Left lung (tissue), 10 donors: Measurements from ENCODE around the gene ZNF319. TPM values are rescaled to one million over a fixed set of nuclear protein-coding genes. Genes with fewer than 3 reads are reported as not detected.
"Not testable (repeated sequence)": the region's sequence is repeated elsewhere in the genome, so short reads cannot be mapped to it uniquely, and the experiment has no call there.

Experiments used
- ATAC-seq: fragments of 200-7000 bp; cut with Tn5 transposase; one replicate; pipeline ENCODE4 v1.9.1; 2020; ENCODE audit warnings: moderate library complexity
- DNase-seq, 4 donors: peaks; one replicate each; pipeline ENCODE4 v3.0.0-alpha.2; 2013 to 2020
- H3K27ac ChIP-seq, 2 donors: fragments of 200-600 bp; sonication (generic) in 1 of 2; one replicate each; pipeline versions ENCODE4 v1.5.0 to v1.8.0; 2020 to 2021
- H3K27me3 ChIP-seq, 2 donors: fragments of 200-600 bp; sonication (generic) in 1 of 2; one replicate each; pipeline versions ENCODE4 v1.5.0 to v1.8.0; 2020 to 2021
- H3K36me3 ChIP-seq, 2 donors: fragments of 200-600 bp; sonication (generic) in 1 of 2; one replicate each; pipeline versions ENCODE4 v1.5.0 to v1.8.0; 2020 to 2021
- H3K4me1 ChIP-seq, 2 donors: fragments of 200-600 bp; one replicate each; pipeline ENCODE4 v1.8.0; 2021
- H3K4me3 ChIP-seq, 2 donors: fragments of 200-600 bp; sonication (generic) in 1 of 2; one replicate each; pipeline versions ENCODE4 v1.5.0 to v1.8.0; 2020 to 2021; ENCODE audit warnings: mild to moderate bottlenecking in 1 of 2
- H3K9me3 ChIP-seq, 2 donors: fragments of 200-600 bp; sonication (generic) in 1 of 2; one replicate each; pipeline versions ENCODE4 v1.5.0 to v1.8.0; 2020 to 2021
- intact Hi-C, 2 donors: fragments of 100-400 bp; cut with DNase I; formaldehyde crosslinking; loops; one replicate each; pipeline versions ENCODE4 v1.11.2 to v1.14.2; 2022
- polyA plus RNA-seq, 6 donors: library from polyadenylated mRNA; unstranded; fragments of 120-200 nt; gene quantifications; one replicate each; pipeline ENCODE4 v1.2.1, GENCODE V29; 2013; ENCODE audit not compliant: insufficient read length in 6 of 6
- total RNA-seq, 2 donors: library from RNA; stranded (reverse); fragmentation: NEBNext Ultra II Directional; extraction: Animal tissue kit (Norgen Biotek cat#: 25700); gene quantifications; one replicate each; pipeline ENCODE4 v1.2.1, GENCODE V29; 2021
- TF ChIP-seq, protein P1 (sequence below), 2 donors: fragments of 200-600 bp; sonication (generic) in 1 of 2; IDR thresholded peaks; one replicate each; pipeline versions ENCODE4 v1.5.0 to v1.8.0; 2021; ENCODE audit warnings: antibody characterized with exemption in 2 of 2
- donor health status: DM: no; HTN: yes; CAD: no.
- donor health status: DM: no; HTN: no; CAD: no.

Gene ZNF319
- total and polyA plus RNA-seq, 8 donors, result 7.8 to 12.0 (median 10.7) TPM

DNA sequence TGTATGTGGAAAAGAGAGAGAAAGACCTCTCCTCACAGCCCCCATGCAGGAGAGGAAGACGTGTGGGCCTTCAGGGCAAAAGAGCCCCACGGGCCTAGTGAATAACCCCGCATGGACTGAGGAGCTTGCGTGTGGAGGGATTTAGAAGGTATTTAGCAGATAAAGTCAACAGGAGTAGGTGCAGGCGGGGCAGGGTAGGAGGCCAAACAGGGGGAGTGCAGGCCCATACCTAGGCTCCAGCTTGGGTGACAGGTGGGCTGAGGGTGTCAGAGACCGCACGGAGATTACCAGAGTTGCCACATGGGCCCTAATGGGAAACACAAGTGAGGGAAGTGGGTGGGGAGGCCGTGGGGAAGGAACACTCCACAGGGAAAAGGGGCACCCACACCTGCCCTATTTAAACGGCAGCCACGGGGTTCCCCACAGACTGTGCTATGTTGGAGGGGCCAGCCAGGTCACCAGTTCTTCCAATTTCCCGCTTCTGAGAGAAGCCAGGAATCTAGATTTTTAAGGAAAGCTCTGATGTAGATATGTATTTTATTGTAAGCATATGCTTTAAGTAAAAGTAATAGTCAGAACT lies 21.4 kb downstream of the ZNF319 start:
- peaks cover 0 to 2% of the 10 kb centered on the region in 2 donors for H3K27me3 ChIP-seq
- TF ChIP-seq, protein P1, sequence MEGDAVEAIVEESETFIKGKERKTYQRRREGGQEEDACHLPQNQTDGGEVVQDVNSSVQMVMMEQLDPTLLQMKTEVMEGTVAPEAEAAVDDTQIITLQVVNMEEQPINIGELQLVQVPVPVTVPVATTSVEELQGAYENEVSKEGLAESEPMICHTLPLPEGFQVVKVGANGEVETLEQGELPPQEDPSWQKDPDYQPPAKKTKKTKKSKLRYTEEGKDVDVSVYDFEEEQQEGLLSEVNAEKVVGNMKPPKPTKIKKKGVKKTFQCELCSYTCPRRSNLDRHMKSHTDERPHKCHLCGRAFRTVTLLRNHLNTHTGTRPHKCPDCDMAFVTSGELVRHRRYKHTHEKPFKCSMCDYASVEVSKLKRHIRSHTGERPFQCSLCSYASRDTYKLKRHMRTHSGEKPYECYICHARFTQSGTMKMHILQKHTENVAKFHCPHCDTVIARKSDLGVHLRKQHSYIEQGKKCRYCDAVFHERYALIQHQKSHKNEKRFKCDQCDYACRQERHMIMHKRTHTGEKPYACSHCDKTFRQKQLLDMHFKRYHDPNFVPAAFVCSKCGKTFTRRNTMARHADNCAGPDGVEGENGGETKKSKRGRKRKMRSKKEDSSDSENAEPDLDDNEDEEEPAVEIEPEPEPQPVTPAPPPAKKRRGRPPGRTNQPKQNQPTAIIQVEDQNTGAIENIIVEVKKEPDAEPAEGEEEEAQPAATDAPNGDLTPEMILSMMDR (IDR thresholded peaks at IDR 0.05), result no peak
- no peaks in the 10 kb centered on the region for H3K9me3 ChIP-seq
- H3K4me1 ChIP-seq, result peaks cover 0 to 2% of the 10 kb centered on the region in 2 donors
- ATAC-seq (no peak), DNase-seq (peak in 1 of 4 donors; percentile 24)
- H3K36me3 ChIP-seq, result no peaks in the 10 kb centered on the region
- H3K27ac ChIP-seq, result no peak overlapping the region
- no peak overlapping the region for H3K4me3 ChIP-seq
- intact Hi-C loops, result no loop called here

DNA sequence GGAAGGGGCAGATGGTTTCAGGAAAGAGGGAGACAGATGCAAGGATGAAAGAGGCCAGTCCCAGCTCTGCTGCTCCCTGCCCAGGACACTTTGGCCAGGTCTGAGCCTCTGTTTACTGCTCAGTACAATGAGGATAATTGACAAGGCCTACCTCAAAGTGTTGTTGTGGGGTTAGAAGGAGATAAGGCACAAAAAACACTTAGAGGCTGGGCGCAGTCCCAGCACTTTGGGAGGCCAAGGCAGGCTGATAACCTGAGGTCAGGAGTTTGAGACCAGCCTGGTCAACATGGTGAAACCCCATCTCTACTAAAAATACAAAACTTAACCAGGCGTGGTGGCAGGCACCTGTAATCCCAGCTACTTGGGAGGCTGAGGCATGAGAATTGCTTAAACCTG lies 22.4 kb downstream of the ZNF319 start:
- H3K27ac ChIP-seq, H3K9me3 ChIP-seq, H3K36me3 ChIP-seq, H3K4me3 ChIP-seq, ATAC-seq, H3K4me1 ChIP-seq, intact Hi-C loops, H3K27me3 ChIP-seq: not testable (repeated sequence)
- DNase-seq, result peak in 1 of 4 donors; percentile 10

DNA sequence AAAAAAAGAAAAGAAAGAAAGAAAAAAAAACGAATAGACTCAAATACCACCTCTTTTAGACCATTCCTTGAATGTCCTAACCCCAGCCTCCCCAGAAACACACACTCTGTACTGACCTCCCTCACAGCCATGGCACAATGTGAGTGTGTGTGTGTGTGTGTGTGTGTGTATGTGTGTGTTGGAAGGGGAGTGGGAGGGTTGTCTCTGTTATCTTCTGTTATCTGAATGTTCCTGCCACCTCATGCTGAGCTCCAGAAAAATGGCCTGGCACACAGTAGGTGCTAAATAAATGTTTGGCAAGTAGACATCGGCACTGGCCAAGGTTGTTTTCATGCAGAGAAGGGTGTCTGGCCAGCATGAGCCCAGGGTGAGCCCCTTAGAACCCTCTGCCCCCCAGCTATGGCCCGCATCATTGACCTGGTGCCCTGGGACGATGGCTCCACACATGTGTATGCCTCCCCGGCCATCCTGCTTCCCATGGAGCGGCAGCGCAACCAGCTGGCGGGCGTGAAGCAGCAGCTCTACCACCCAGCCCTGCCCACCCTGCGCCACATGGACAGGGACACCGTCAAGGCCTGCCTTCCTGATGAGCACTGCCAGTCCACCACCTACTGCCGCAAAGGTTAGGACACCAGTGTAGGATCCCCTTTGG lies 22.9 kb downstream of the ZNF319 start:
- Histone ChIP-seq H3K9me3 (no peaks in the 10 kb centered on the region), H3K4me1 (no peaks in the 10 kb centered on the region), H3K27ac (no peak overlapping the region), H3K36me3 (no peaks in the 10 kb centered on the region), H3K4me3 (no peak overlapping the region), H3K27me3 (no peaks in the 10 kb centered on the region)
- ATAC-seq, result peak; percentile 24
- intact Hi-C loops, result no loop called here
- TF ChIP-seq, protein P1 (IDR thresholded peaks at IDR 0.05), result no peak
- peak in 1 of 4 donors; percentile 68 for DNase-seq

DNA sequence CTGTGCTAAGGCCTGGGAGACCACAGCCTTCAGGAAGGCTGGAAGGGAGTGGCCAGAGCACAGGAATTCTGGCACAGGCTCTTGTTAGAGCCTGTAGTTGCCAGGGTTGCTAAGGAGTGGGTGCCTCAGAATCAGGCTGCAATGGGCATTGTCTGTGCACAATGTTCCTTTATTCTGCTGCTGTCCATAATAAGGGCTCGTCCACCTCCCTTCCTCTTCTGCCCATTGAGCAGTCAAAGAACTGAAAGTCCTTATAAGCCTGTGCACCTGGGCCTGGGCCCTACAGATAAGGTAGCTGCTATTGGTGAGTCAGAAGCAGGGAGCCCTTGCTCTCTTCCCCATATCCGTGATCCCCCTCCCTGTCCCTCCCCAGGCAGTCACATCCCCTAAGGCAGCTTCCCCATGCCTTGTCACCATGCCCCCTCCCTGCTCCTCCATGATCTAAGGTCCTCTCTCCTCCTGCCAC lies 24.1 kb downstream of the ZNF319 start:
- intact Hi-C loops, result no loop called here

DNA sequence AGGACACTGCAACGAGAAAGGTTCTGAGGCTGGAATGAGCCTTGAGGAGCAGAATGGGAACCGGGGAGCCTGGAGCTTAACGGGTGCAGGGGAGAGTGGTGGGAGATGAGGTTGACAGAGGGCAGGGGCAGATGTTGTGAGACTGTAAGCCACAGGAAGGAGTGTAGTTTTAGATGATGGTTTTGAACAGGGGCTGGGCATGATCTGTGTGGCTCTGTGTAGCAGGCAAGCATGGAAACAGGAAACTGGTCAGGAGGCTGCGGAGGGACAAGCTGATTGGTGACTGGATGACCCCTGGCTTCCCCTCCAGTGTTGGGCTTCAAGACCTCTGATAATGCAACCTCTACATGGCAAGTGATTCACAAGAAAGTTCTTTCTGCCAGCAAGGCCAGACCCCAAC lies 28.2 kb downstream of the ZNF319 start:
- no peak overlapping the region for H3K27ac ChIP-seq
- H3K9me3 ChIP-seq, result no peaks in the 10 kb centered on the region
- no peak for ATAC-seq
- intact Hi-C loops, result no loop called here
- H3K27me3 ChIP-seq, result no peaks in the 10 kb centered on the region
- H3K4me1 ChIP-seq, result no peaks in the 10 kb centered on the region
- no peaks in the 10 kb centered on the region for H3K36me3 ChIP-seq
- no peak for DNase-seq
- TF ChIP-seq, protein P1 (IDR thresholded peaks at IDR 0.05), result no peak
- H3K4me3 ChIP-seq, result no peak overlapping the region

More for the DNA sequence above, 24.1 kb downstream of the ZNF319 start:
- H3K36me3 ChIP-seq, result no peaks in the 10 kb centered on the region
- TF ChIP-seq, protein P1 (IDR thresholded peaks at IDR 0.05), result no peak
- H3K4me1 ChIP-seq, result no peaks in the 10 kb centered on the region
- ATAC-seq (peak; percentile 87), DNase-seq (peak in 1 of 4 donors; percentile 14)
- no peak overlapping the region for H3K4me3 ChIP-seq
- no peak overlapping the region for H3K27ac ChIP-seq
- no peaks in the 10 kb centered on the region for H3K9me3 ChIP-seq
- H3K27me3 ChIP-seq, result no peaks in the 10 kb centered on the region
